ENCODE results near the gene MAP3K7. TPM values are rescaled to one million over a fixed set of nuclear protein-coding genes. Genes with fewer than 3 reads are reported as not detected.

Gene MAP3K7
- polyA plus RNA-seq, 1 experiment = 23.1 TPM

DNA sequence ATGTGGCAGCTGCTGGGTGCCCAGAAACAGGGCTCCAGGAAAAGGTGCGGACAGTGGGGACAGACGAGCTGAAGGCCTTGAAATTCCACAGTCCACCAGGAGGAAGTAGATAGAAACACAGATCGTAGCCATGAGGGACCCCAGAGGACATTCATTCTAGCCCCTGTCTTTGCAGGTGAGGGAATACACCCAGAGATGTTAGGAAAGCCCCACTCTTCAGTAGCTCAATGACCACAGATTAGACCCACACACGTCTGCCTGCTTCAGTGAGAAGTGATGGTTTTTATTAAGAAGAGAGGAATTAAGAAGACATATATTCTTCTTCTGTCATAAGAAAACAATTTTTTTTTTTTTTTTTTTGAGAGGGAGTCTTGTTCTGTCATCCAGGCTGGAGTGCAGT, 123.0 kb downstream of the MAP3K7 start:
- TF ChIP-seq, protein P1, sequence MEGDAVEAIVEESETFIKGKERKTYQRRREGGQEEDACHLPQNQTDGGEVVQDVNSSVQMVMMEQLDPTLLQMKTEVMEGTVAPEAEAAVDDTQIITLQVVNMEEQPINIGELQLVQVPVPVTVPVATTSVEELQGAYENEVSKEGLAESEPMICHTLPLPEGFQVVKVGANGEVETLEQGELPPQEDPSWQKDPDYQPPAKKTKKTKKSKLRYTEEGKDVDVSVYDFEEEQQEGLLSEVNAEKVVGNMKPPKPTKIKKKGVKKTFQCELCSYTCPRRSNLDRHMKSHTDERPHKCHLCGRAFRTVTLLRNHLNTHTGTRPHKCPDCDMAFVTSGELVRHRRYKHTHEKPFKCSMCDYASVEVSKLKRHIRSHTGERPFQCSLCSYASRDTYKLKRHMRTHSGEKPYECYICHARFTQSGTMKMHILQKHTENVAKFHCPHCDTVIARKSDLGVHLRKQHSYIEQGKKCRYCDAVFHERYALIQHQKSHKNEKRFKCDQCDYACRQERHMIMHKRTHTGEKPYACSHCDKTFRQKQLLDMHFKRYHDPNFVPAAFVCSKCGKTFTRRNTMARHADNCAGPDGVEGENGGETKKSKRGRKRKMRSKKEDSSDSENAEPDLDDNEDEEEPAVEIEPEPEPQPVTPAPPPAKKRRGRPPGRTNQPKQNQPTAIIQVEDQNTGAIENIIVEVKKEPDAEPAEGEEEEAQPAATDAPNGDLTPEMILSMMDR (IDR thresholded peaks at IDR 0.05; ENCODE audit: insufficient read depth, low read depth, low read length) = no peak
- ChIA-PET POLR2A (no interaction called here), CTCF (interaction anchor here (0.7 to 2.7 kb wide), 2 partner anchors 16 to 96 kb away, joined by 4 to 8 read pairs; no protein-coding TSS in a partner anchor)
- H3K36me3 ChIP-seq (ENCODE audit: control insufficient read depth, insufficient read depth, low read length) = no peaks in the 10 kb centered on the region
- no peaks in the 10 kb centered on the region for H3K27me3 ChIP-seq (ENCODE audit: control insufficient read depth, insufficient read depth, low read length)
- no peak for DNase-seq (ENCODE audit: low read depth)
- H3K4me3 ChIP-seq (ENCODE audit: low read depth, low read length) = no peak overlapping the region

Measured in BJ (cell line).